Measurements from ENCODE around the gene TRAPPC3L. TPM values are rescaled to one million over a fixed set of nuclear protein-coding genes. Genes with fewer than 3 reads are reported as not detected.
A peak's percentile ranks its signal among the peaks of the same experiment; 100 is the strongest.

TRAPPC3L gene
- total RNA-seq, 4 donors from 2014 or later = not detected

- no peaks in the 10 kb centered on the region for H3K9me3 ChIP-seq
- H3K27ac ChIP-seq = no peak overlapping the region
- H3K36me3 ChIP-seq = no peaks in the 10 kb centered on the region
- DNase-seq = no peak
- H3K4me3 ChIP-seq = no peak overlapping the region
- TF ChIP-seq CTCF (IDR thresholded peaks at IDR 0.05) (no peak), POLR2A (IDR thresholded peaks at IDR 0.05) (no peak)
- no peaks in the 10 kb centered on the region for H3K27me3 ChIP-seq
- peaks cover 0 to 7% (median 0%) of the 10 kb centered on the region in 4 donors for H3K4me1 ChIP-seq
These were observed 32.1 kb downstream of the TRAPPC3L start for GRCh38 chr6:116513224-116513875.

- Histone ChIP-seq H3K27me3 (no peaks in the 10 kb centered on the region), H3K27ac (peak overlapping the region in 2 of 4 donors; percentile 61 to 86), H3K36me3 (no peaks in the 10 kb centered on the region), H3K4me3 (peak overlapping the region in 1 of 4 donors; percentile 38), H3K4me1 (peaks cover 0 to 7% (median 0%) of the 10 kb centered on the region in 4 donors), H3K9me3 (no peaks in the 10 kb centered on the region)
- TF ChIP-seq CTCF (IDR thresholded peaks at IDR 0.05) = no peak
- TF ChIP-seq POLR2A (IDR thresholded peaks at IDR 0.05) = no peak
- no peak for DNase-seq
These were observed 32.8 kb downstream of the TRAPPC3L start for GRCh38 chr6:116512734-116513133.

GRCh38 chr6:116512111-116512559, 33.3 kb downstream of the TRAPPC3L start:
- no peak for DNase-seq
- Histone ChIP-seq H3K4me3 (peak overlapping the region; percentile 9 to 38 (median 15)), H3K36me3 (no peaks in the 10 kb centered on the region), H3K9me3 (no peaks in the 10 kb centered on the region), H3K4me1 (peaks cover 0 to 7% (median 0%) of the 10 kb centered on the region in 4 donors), H3K27me3 (no peaks in the 10 kb centered on the region), H3K27ac (peak overlapping the region; percentile 50 to 86 (median 61))
- no peak for TF ChIP-seq POLR2A (IDR thresholded peaks at IDR 0.05)

- no peaks in the 10 kb centered on the region for H3K36me3 ChIP-seq
- H3K4me3 ChIP-seq = peak within 1 kb of the TSS; percentile 9 to 38 (median 15)
- H3K9me3 ChIP-seq = no peaks in the 10 kb centered on the region
- peak within 1 kb of the TSS; percentile 50 to 86 (median 61) for H3K27ac ChIP-seq
- no peaks in the 10 kb centered on the region for H3K27me3 ChIP-seq
- DNase-seq = no peak
- H3K4me1 ChIP-seq = peaks cover 0 to 7% (median 0%) of the 10 kb centered on the region in 4 donors
- peak in 5 of 6 experiments; percentile 36 to 56 (median 54) for TF ChIP-seq CTCF (IDR thresholded peaks at IDR 0.05)
- no peak for TF ChIP-seq POLR2A (IDR thresholded peaks at IDR 0.05)
These were observed 33.9 kb downstream of the TRAPPC3L start, which contains the start of gene CALHM5 for GRCh38 chr6:116511424-116512110. Gene CALHM5 (plus strand): TSS chr6:116511639. CDS start chr6:116511697, 58 bp downstream.

- Histone ChIP-seq H3K4me1 (peaks cover 0 to 7% (median 0%) of the 10 kb centered on the region in 4 donors), H3K27ac (no peak overlapping the region), H3K4me3 (no peak overlapping the region), H3K36me3 (no peaks in the 10 kb centered on the region), H3K27me3 (no peaks in the 10 kb centered on the region), H3K9me3 (no peaks in the 10 kb centered on the region)
- TF ChIP-seq POLR2A (IDR thresholded peaks at IDR 0.05) (no peak), CTCF (IDR thresholded peaks at IDR 0.05) (no peak)
- no peak for DNase-seq
These were observed 37.0 kb downstream of the TRAPPC3L start for GRCh38 chr6:116508527-116508926.

GRCh38 chr6:116507324-116507723, 38.2 kb downstream of the TRAPPC3L start:
- no peaks in the 10 kb centered on the region for H3K36me3 ChIP-seq
- TF ChIP-seq CTCF (IDR thresholded peaks at IDR 0.05) (no peak), POLR2A (IDR thresholded peaks at IDR 0.05) (no peak)
- H3K4me3 ChIP-seq = no peak overlapping the region
- no peak overlapping the region for H3K27ac ChIP-seq
- H3K27me3 ChIP-seq = no peaks in the 10 kb centered on the region
- H3K9me3 ChIP-seq = no peaks in the 10 kb centered on the region
- DNase-seq = no peak
- no peaks in the 10 kb centered on the region for H3K4me1 ChIP-seq
